ENCODE data around the gene GPAT3.
"Not testable (repeated sequence)": the region's sequence is repeated elsewhere in the genome, so short reads cannot be mapped to it uniquely, and the experiment has no call there.

The GPAT3 gene

GRCh38 chr4:83605210-83605609 is 69.3 kb downstream of the GPAT3 start:
- no peak for DNase-seq

GRCh38 chr4:83605744-83606172 is 69.8 kb downstream of the GPAT3 start:
- DNase-seq: no peak

- no peak for DNase-seq
These were observed 70.6 kb downstream of the GPAT3 start for GRCh38 chr4:83606460-83606859.

GRCh38 chr4:83606898-83607297 is 71.0 kb downstream of the GPAT3 start:
- DNase-seq: no peak

GRCh38 chr4:83609365-83609764 is 73.5 kb downstream of the GPAT3 start:
- DNase-seq: no peak

- no peak for DNase-seq
These were observed 74.8 kb downstream of the GPAT3 start for GRCh38 chr4:83610729-83611128.

GRCh38 chr4:83613023-83613422 is 77.1 kb downstream of the GPAT3 start:
- DNase-seq: no peak

- no peak for DNase-seq
These were observed 78.1 kb downstream of the GPAT3 start for GRCh38 chr4:83613994-83614393.

GRCh38 chr4:83616252-83616651 is 80.3 kb downstream of the GPAT3 start:
- DNase-seq: no peak

GRCh38 chr4:83617371-83618035 is 81.6 kb downstream of the GPAT3 start:
- no peak for DNase-seq

- DNase-seq: no peak
These were observed 82.5 kb downstream of the GPAT3 start for GRCh38 chr4:83618431-83618830.

GRCh38 chr4:83618991-83619645 is 83.2 kb downstream of the GPAT3 start:
- DNase-seq: no peak

- not testable (repeated sequence) for DNase-seq
These were observed 86.2 kb downstream of the GPAT3 start for GRCh38 chr4:83622127-83622526.

GRCh38 chr4:83625821-83626220 is 89.9 kb downstream of the GPAT3 start:
- no peak for DNase-seq

GRCh38 chr4:83626245-83626836 is 90.4 kb downstream of the GPAT3 start:
- no peak for DNase-seq

GRCh38 chr4:83629945-83630721 is 94.2 kb downstream of the GPAT3 start:
- DNase-seq: no peak

- no peak for DNase-seq
These were observed 95.2 kb downstream of the GPAT3 start for GRCh38 chr4:83631066-83631465.

- no peak for DNase-seq
These were observed 101.0 kb downstream of the GPAT3 start for GRCh38 chr4:83636930-83637329.

GRCh38 chr4:83639849-83640493 is 104.1 kb downstream of the GPAT3 start:
- DNase-seq: no peak

- no peak for DNase-seq
These were observed 107.1 kb downstream of the GPAT3 start for GRCh38 chr4:83643036-83643435.

- no peak for DNase-seq
These were observed 109.1 kb downstream of the GPAT3 start for GRCh38 chr4:83644677-83645659.
